ENCODE data around the gene OR10A5.

GRCh38 chr11:6841694-6842093 lies 3.8 kb upstream of the OR10A5 start:
- TF ChIP-seq CREB1 (IDR thresholded peaks at IDR 0.05; ENCODE audit: low read depth) = no peak
- no peak for TF ChIP-seq CTCF (IDR thresholded peaks at IDR 0.05 in 2 of 3, conservative IDR thresholded peaks at IDR 0.05 in 1 of 3; ENCODE audit: control insufficient read depth in 2 of 3, extremely low read depth in 1 of 3, insufficient read depth in 1 of 3, low read depth in 3 of 3, low read length in 3 of 3)
- no peak for TF ChIP-seq CBX5 (IDR thresholded peaks at IDR 0.05; ENCODE audit: low read depth)
- no peak for TF ChIP-seq LARP7 (IDR thresholded peaks at IDR 0.05)
- no peak for TF ChIP-seq FOS (IDR thresholded peaks at IDR 0.05; ENCODE audit: borderline replicate concordance, extremely low read depth, insufficient read length)
- TF ChIP-seq MTA3 (IDR thresholded peaks at IDR 0.05; ENCODE audit: borderline replicate concordance, low read length) = no peak
